Karpas-422 (cell line): ENCODE measurements around the gene PROS1. TPM values are rescaled to one million over a fixed set of nuclear protein-coding genes. Genes with fewer than 3 reads are reported as not detected.

Experiments
- DNase-seq: peaks from one replicate; pipeline ENCODE4 v3.0.0-alpha.2; 2015
- H2AFZ ChIP-seq: fragments of 200-600 bp; sonication (generic); 2 replicates; pipeline ENCODE4 v1.6.1; 2014; ENCODE audit warnings: antibody characterized with exemption, low read length, mixed read lengths
- H3K27ac ChIP-seq: fragments of 200-600 bp; sonication (generic); 2 replicates; pipeline ENCODE4 v1.5.1; 2014; ENCODE audit warnings: mild to moderate bottlenecking, low read length, moderate library complexity
- H3K27me3 ChIP-seq: fragments of 200-600 bp; sonication (generic); 2 replicates; pipeline ENCODE4 v1.6.1; 2014; ENCODE audit warnings: low read length, mixed read lengths
- H3K36me3 ChIP-seq: fragments of 200-600 bp; sonication (generic); 2 replicates; pipeline ENCODE4 v1.6.1; 2014; ENCODE audit warnings: low read length, mixed read lengths; ENCODE audit not compliant: insufficient read depth
- H3K4me1 ChIP-seq: fragments of 200-600 bp; sonication (generic); 2 replicates; pipeline ENCODE4 v1.6.1; 2014; ENCODE audit warnings: mild to moderate bottlenecking, low read length, mixed read lengths
- H3K4me2 ChIP-seq: fragments of 200-600 bp; sonication (generic); 2 replicates; pipeline ENCODE4 v1.6.1; 2014; ENCODE audit warnings: low read length, low read depth, mild to moderate bottlenecking; ENCODE audit not compliant: poor library complexity, severe bottlenecking
- H3K4me3 ChIP-seq: fragments of 200-600 bp; sonication (generic); 2 replicates; pipeline ENCODE4 v1.5.1; 2014; ENCODE audit warnings: mild to moderate bottlenecking, antibody characterized with exemption, low read length, mixed read lengths
- H3K79me2 ChIP-seq: fragments of 200-600 bp; sonication (generic); 2 replicates; pipeline ENCODE4 v1.6.1; 2014; ENCODE audit warnings: mild to moderate bottlenecking, low read length, mixed read lengths
- H3K9ac ChIP-seq: fragments of 200-600 bp; sonication (generic); 2 replicates; pipeline ENCODE4 v1.6.0; 2014; ENCODE audit warnings: low read length
- H3K9me2 ChIP-seq: fragments of 200-600 bp; sonication (generic), shearing (Covaris generic); replicated peaks from 2 replicates; pipeline ENCODE4 v1.6.0; 2014; ENCODE audit warnings: mild to moderate bottlenecking, low read length, moderate library complexity; ENCODE audit not compliant: insufficient read depth
- H3K9me3 ChIP-seq: fragments of 300-700, 200-600 bp; sonication (generic); 2 replicates; pipeline ENCODE4 v1.6.1; 2014; ENCODE audit warnings: low read length, mixed read lengths
- H4K20me1 ChIP-seq: fragments of 200-600 bp; sonication (generic); 2 replicates; pipeline ENCODE4 v1.6.1; 2014; ENCODE audit warnings: mild to moderate bottlenecking, antibody characterized with exemption, low read length, low read depth; ENCODE audit not compliant: insufficient read depth
- total RNA-seq: library from RNA; depleted of rRNA; stranded (reverse); fragments of >200 nt; shearing (Covaris generic); gene quantifications from 2 replicates; pipeline ENCODE4 v1.2.3, GENCODE V29; 2014; ENCODE audit warnings: low replicate concordance; rRNA removed

Gene PROS1
- total RNA-seq = 1.3 and 2.0 TPM in 2 replicates

DNA sequence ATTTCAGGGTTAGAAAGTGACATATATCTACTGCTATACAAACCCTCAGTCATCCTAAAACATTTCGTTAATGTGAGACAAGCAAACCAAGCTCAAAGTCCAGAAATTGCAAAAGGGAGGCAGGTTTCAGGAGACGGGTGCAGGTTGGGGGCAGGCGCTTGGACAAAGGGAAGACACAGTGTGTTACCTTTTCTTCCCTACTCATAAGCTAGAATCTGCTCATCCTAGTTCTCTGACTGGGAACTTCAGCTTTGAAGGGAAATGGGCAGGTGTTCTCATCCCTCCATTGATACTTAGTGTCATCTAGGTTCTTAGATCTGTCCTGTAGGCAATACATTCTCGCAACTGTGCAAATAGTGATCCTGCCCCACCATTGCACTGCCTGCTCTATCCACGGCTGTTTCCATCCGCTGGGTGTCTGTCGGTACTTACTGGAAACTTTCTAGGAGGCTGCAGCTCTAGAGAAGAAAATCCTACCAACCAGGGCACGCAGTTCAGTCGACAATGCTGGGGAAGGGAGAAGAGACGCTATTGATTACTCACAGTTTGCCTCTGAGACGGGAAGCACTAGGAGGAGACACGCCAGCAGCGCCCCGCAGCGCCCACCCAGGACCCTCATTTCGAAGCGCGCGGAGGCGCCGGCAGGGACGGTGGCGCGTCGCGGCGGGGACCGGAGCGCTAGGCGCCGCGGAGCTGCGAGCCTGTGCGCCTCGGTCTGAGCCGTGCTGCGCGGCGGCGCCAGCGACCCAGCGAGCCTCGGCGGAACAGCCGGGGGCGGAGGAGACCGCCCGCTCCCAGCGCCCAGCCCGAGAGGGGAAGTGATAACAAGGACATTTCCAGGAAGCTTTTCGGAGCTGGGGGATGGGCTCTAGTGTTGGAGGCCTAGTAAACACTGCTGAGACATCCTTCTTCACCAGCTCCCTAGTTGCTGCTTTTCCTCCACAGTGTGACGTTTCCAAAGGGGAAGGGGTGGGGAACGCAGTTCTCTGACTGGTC lies at the start of gene PROS1:
TSS of gene PROS1 (minus strand) at position 766 of the 996 bp plus-strand sequence. CDS start at position 619, 147 bp downstream.
- Histone ChIP-seq H3K4me2 (peak within 1 kb of the TSS; percentile 84), H2AFZ (peak within 1 kb of the TSS; percentile 99), H3K27ac (no peak within 1 kb of the TSS), H3K4me3 (peak within 1 kb of the TSS; percentile 72), H3K36me3 (no peaks in the 10 kb centered on the region), H3K79me2 (no peaks in the 10 kb centered on the region), H3K9me3 (no peaks in the 10 kb centered on the region), H3K27me3 (no peaks in the 10 kb centered on the region), H3K9ac (peak within 1 kb of the TSS; percentile 71), H3K4me1 (peaks cover 12% of the 10 kb centered on the region), H3K9me2 (no peaks in the 10 kb centered on the region), H4K20me1 (no peaks in the 10 kb centered on the region)
- DNase-seq = peak; percentile 80

DNA sequence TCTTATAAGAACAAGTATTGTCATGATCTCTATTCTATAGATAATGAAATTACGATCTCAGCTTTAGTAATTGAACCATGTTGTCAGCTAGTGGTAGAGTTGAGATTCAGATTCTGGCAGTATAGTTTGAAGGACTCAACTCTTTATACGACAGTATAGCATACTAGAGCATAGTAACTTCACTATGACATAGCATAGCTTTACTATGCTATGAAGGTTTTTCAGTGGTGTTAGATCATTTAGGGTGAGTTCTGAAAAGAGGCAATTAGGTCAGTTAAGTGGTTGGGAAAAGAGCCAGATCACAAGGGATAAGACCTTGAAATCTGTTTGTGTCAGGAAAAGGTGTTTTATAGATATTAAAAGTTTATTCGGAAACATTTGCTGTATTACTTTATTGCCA lies 46.6 kb upstream of the PROS1 start:
- no peaks in the 10 kb centered on the region for H4K20me1 ChIP-seq
- H3K4me3 ChIP-seq = no peak overlapping the region
- H3K9ac ChIP-seq = no peak overlapping the region
- no peaks in the 10 kb centered on the region; the same call in 1 of the 2 replicates for H3K4me1 ChIP-seq
- no peak overlapping the region for H3K27ac ChIP-seq
- no peaks in the 10 kb centered on the region for H3K27me3 ChIP-seq
- DNase-seq = no peak
- no peak overlapping the region for H3K4me2 ChIP-seq
- no peaks in the 10 kb centered on the region for H3K9me2 ChIP-seq
- H2AFZ ChIP-seq = no peak overlapping the region
- H3K79me2 ChIP-seq = peaks cover 27% of the 10 kb centered on the region
- peaks cover 7% of the 10 kb centered on the region; the same call in 1 of the 2 replicates for H3K36me3 ChIP-seq
- no peaks in the 10 kb centered on the region for H3K9me3 ChIP-seq

DNA sequence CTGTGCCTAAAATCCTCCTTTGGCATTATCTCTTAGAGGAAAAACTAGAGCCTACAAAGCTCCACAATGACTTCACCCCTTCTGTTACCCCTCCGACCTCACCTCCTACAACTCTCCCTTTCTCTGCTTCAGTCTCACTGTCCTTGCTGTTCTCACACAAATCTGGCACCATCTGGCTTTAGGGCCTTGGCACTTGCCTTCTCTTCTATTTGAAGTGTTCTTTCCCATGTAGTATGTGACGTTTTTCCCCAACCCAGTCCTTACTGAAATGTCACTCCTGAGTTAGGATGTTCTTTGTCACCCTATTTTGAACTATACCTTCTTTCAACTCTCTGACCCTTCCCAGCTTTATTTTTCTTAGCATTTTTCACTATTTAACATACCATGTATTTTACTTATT lies 46.0 kb upstream of the PROS1 start:
- Histone ChIP-seq H3K4me1 (no peaks in the 10 kb centered on the region; the same call in 1 of the 2 replicates), H4K20me1 (no peaks in the 10 kb centered on the region), H3K36me3 (peaks cover 7% of the 10 kb centered on the region; the same call in 1 of the 2 replicates), H2AFZ (no peak overlapping the region), H3K4me3 (no peak overlapping the region), H3K79me2 (peaks cover 29% of the 10 kb centered on the region), H3K9me3 (no peaks in the 10 kb centered on the region), H3K27me3 (no peaks in the 10 kb centered on the region), H3K4me2 (no peak overlapping the region), H3K9me2 (no peaks in the 10 kb centered on the region), H3K9ac (no peak overlapping the region), H3K27ac (no peak overlapping the region)
- no peak for DNase-seq

DNA sequence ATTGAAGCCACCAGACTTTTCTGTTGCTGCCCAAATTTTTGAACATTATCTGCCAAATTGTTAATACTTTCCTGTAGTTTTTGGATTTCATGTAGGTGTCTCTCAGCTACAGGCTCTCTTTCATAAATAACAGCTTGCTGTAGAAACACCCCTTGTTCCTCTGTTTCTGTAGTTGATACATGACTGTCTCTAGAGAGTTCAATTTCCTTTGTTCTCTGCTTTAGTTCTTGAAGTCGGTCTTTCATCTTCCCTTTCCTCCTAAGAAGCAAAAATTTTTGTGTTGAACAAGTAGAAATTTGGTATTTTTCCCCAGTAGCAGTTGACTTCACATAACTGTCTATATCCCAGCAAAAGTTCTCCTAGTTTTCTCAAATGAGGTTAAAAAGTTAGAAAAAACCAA lies 41.3 kb upstream of the PROS1 start:
- DNase-seq = no peak
- Histone ChIP-seq H3K9me3 (no peaks in the 10 kb centered on the region), H3K9me2 (no peaks in the 10 kb centered on the region), H3K9ac (no peak overlapping the region), H2AFZ (no peak overlapping the region), H3K79me2 (peaks cover 17% of the 10 kb centered on the region; the same call in 1 of the 2 replicates), H3K4me3 (no peak overlapping the region), H3K4me1 (no peaks in the 10 kb centered on the region; the same call in 1 of the 2 replicates), H4K20me1 (no peaks in the 10 kb centered on the region), H3K36me3 (0 out of 2 replicates have a peak, but pooled peaks cover 6% of the 10 kb centered on the region), H3K27ac (no peak overlapping the region), H3K27me3 (no peaks in the 10 kb centered on the region), H3K4me2 (no peak overlapping the region)

DNA sequence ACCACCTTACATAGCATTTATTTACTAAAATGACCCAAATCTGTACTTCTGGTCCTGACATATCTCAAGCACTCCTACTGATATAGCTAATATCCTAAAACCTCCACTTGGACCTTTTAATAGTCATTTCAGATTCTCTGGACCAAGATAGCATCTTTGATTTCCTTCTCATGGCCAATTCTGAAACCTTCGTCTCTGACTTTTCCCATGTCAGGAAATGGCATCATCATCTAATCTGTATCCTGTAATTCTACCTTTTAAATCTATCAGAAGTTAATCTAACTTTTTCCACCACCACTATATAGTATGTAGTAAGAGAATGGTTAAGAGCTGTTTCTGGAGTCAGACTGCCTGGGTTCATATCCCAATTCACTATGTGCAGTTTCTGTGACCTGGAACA lies 38.5 kb upstream of the PROS1 start:
- no peak overlapping the region for H3K9ac ChIP-seq
- H3K27ac ChIP-seq = no peak overlapping the region
- H4K20me1 ChIP-seq = no peaks in the 10 kb centered on the region
- H3K4me1 ChIP-seq = peaks cover 5% of the 10 kb centered on the region; the same call in 1 of the 2 replicates
- H3K27me3 ChIP-seq = no peaks in the 10 kb centered on the region
- no peaks in the 10 kb centered on the region for H3K9me2 ChIP-seq
- H2AFZ ChIP-seq = no peak overlapping the region
- no peak for DNase-seq
- H3K36me3 ChIP-seq = peaks cover 10% of the 10 kb centered on the region; the same call in 1 of the 2 replicates
- H3K4me2 ChIP-seq = no peak overlapping the region
- H3K79me2 ChIP-seq = peaks cover 26% of the 10 kb centered on the region; the same call in 1 of the 2 replicates
- H3K4me3 ChIP-seq = no peak overlapping the region
- H3K9me3 ChIP-seq = no peaks in the 10 kb centered on the region

DNA sequence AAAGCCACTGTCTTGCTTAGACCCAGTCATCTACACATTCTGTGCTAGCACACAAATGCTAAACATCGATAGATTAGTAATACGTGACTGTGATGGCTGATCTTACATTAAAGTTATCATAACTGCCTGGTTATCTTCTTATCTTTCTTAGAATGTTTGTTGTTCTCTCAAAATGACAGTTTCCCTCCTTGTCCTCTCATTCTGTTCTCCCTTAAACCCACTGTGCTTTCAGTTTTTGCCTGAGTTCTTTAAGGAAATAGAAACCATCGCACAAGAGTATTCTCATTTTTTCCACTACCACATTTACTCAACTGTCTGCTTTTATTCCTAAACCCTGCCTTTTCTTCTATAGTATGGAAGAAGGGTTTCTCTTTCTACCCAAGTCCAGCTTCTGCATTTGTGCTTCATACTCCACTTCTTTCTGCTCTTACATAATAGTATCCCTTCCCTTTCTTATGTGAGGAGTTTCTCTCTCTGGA lies 37.6 kb upstream of the PROS1 start:
- Histone ChIP-seq H3K9ac (no peak overlapping the region), H3K9me3 (no peaks in the 10 kb centered on the region), H2AFZ (no peak overlapping the region), H3K27me3 (no peaks in the 10 kb centered on the region), H3K9me2 (no peaks in the 10 kb centered on the region), H3K4me2 (no peak overlapping the region), H3K79me2 (peaks cover 35% of the 10 kb centered on the region), H3K4me1 (peaks cover 5% of the 10 kb centered on the region; the same call in 1 of the 2 replicates), H4K20me1 (no peaks in the 10 kb centered on the region), H3K36me3 (peaks cover 20% of the 10 kb centered on the region), H3K4me3 (no peak overlapping the region), H3K27ac (no peak overlapping the region)
- DNase-seq = no peak

DNA sequence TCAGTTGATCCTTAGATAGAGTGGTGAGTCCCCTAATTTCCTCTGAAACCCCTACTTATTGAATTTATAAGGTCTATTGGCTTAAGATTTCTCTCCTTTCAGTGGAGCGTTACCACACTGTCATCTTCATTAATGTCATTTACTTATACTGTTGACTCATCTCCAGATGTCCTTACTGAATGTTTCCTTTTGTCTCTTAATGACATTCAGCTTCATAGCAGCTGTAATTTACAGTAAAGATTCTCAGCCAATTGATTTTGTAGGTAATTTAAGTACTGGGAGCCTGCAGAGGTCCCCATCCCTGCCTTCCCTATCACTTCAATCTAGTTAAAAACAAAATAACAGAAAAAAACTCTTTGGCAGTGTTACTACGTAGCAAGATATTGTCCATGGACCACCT lies 35.9 kb upstream of the PROS1 start:
- no peak for DNase-seq
- Histone ChIP-seq H3K27ac (no peak overlapping the region), H2AFZ (no peak overlapping the region), H3K4me2 (no peak overlapping the region), H3K27me3 (no peaks in the 10 kb centered on the region), H3K36me3 (peaks cover 17% of the 10 kb centered on the region), H3K9ac (no peak overlapping the region), H3K4me3 (no peak overlapping the region), H3K9me3 (no peaks in the 10 kb centered on the region), H3K4me1 (peaks cover 5% of the 10 kb centered on the region; the same call in 1 of the 2 replicates), H4K20me1 (no peaks in the 10 kb centered on the region), H3K79me2 (peaks cover 37% of the 10 kb centered on the region), H3K9me2 (no peaks in the 10 kb centered on the region)

DNA sequence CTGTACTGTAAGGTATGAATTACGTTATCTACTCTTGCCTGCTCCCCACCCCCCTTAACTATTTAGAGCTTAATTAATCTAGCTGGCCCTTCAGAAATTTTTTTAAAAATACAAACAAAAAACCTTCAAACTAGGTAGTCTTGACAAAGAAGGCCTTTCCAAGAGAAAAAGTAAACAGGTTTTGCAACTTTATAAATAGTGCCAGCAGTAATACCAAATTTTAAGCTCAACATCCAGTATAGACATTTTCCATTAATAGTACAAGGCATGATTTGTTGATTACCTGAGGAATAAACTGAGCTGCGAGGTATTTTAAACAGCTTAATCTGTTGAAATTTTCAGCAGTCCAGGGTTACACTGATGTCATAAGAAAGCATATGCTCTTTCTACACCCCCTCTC lies 34.6 kb upstream of the PROS1 start:
- H3K9me2 ChIP-seq = no peaks in the 10 kb centered on the region
- H3K9me3 ChIP-seq = no peaks in the 10 kb centered on the region
- no peak overlapping the region for H3K4me2 ChIP-seq

More for the DNA sequence above, 34.6 kb upstream of the PROS1 start:
- H3K27me3 ChIP-seq = no peaks in the 10 kb centered on the region
- H3K27ac ChIP-seq = no peak overlapping the region
- DNase-seq = no peak
- H3K4me3 ChIP-seq = no peak overlapping the region
- H3K9ac ChIP-seq = no peak overlapping the region
- peaks cover 41% of the 10 kb centered on the region for H3K79me2 ChIP-seq
- no peaks in the 10 kb centered on the region for H4K20me1 ChIP-seq
- H2AFZ ChIP-seq = no peak overlapping the region
- peaks cover 14% of the 10 kb centered on the region for H3K4me1 ChIP-seq
- peaks cover 14% of the 10 kb centered on the region for H3K36me3 ChIP-seq
